Colonic mucosa (tissue), 4 donors: ENCODE results near the gene NLGN3. TPM values are rescaled to one million over a fixed set of nuclear protein-coding genes. Genes with fewer than 3 reads are reported as not detected.

Experiments
- DNase-seq: peaks from one replicate; pipeline ENCODE4 v3.0.0-alpha.2; 2020
- H3K27ac ChIP-seq: fragments of 200-600 bp; one replicate; pipeline ENCODE4 v1.8.0; 2021
- H3K27me3 ChIP-seq: fragments of 200-600 bp; one replicate; pipeline ENCODE4 v1.8.0; 2021
- H3K36me3 ChIP-seq: fragments of 200-600 bp; one replicate; pipeline ENCODE4 v1.8.0; 2021
- H3K4me1 ChIP-seq: fragments of 200-600 bp; one replicate; pipeline ENCODE4 v1.8.0; 2021; ENCODE audit warnings: mild to moderate bottlenecking
- H3K4me3 ChIP-seq: fragments of 200-600 bp; one replicate; pipeline ENCODE4 v1.8.0; 2021
- H3K9ac ChIP-seq, 2 donors: one replicate each; pipeline ENCODE4 v1.7.0; 2013; ENCODE audit warnings: control low read depth in 2 of 2, low read depth in 2 of 2, low read length in 2 of 2
- H3K9me3 ChIP-seq: fragments of 200-600 bp; one replicate; pipeline ENCODE4 v1.8.0; 2021
- CTCF ChIP-seq: fragments of 200-600 bp; IDR thresholded peaks from one replicate; pipeline ENCODE4 v1.8.0; 2022; ENCODE audit warnings: antibody characterized with exemption, mild to moderate bottlenecking
- intact Hi-C: fragments of 100-400 bp; cut with DNase I; formaldehyde crosslinking; loops from one replicate; pipeline ENCODE4 v1.14.1; 2022
- total RNA-seq, 2 donors: library from RNA; stranded (reverse); fragmentation: NEBNext Ultra II Directional in 1 of 2; extraction: Animal tissue kit (Norgen Biotek cat#: 25700) in 1 of 2; gene quantifications; one replicate each; pipeline ENCODE4 v1.2.1, GENCODE V29; 2021
- donor health status: healthy.
- donor health status: DM: no; HTN: no; CAD: no.
- donor health status: DM: no; HTN: no; CAD: no.

NLGN3 gene
- total RNA-seq, 2 donors from 2014 or later = 0.67 to 0.82 TPM

DNA sequence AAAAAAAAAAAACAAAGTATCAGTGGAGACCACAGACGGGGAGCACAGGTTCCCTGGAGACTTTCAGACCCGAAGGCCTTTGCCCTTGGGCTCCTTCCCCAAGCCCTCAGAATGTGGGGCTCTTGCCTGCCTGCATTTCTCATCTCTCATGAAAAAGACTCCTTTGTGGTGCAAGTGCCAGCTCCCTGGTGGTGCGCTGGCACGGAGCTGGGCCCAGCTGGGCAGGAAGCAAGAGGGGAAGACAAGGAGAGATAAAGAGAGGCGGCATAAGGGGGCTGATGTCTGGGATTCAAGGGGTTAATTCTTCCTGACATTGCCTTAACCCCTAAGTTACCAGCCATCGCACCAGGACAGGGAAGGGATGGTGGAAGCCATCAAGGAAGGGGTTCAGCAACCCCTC is 21.8 kb downstream of the NLGN3 start:
- Histone ChIP-seq H3K27me3 (no peaks in the 10 kb centered on the region), H3K27ac (no peak overlapping the region), H3K9ac (no peak overlapping the region), H3K4me1 (no peaks in the 10 kb centered on the region), H3K36me3 (no peaks in the 10 kb centered on the region), H3K9me3 (no peaks in the 10 kb centered on the region), H3K4me3 (no peak overlapping the region)
- TF ChIP-seq CTCF = no peak
- intact Hi-C loops = no loop called here
- no peak for DNase-seq

DNA sequence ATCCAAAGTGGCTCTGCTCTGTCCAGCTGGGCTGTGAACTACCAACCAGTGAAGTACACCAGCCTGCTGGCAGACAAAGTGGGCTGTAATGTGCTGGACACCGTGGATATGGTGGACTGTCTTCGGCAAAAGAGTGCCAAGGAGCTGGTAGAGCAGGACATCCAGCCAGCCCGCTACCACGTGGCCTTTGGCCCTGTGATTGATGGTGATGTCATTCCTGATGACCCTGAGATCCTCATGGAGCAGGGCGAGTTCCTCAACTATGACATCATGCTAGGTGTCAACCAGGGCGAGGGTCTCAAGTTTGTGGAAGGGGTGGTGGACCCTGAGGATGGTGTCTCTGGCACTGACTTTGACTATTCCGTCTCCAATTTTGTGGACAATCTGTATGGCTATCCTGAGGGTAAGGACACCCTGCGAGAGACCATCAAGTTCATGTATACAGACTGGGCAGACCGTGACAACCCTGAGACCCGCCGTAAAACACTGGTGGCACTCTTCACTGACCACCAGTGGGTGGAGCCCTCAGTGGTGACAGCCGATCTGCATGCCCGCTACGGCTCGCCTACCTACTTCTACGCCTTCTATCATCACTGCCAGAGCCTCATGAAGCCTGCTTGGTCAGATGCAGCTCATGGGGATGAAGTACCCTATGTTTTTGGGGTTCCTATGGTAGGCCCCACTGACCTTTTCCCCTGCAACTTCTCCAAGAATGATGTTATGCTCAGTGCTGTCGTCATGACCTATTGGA is 22.6 kb downstream of the NLGN3 start:
- no peaks in the 10 kb centered on the region for H3K9me3 ChIP-seq
- H3K4me1 ChIP-seq = no peaks in the 10 kb centered on the region
- H3K27ac ChIP-seq = no peak overlapping the region
- TF ChIP-seq CTCF = no peak
- no peaks in the 10 kb centered on the region for H3K36me3 ChIP-seq
- no peaks in the 10 kb centered on the region for H3K27me3 ChIP-seq
- H3K4me3 ChIP-seq = no peak overlapping the region
- intact Hi-C loops = no loop called here
- DNase-seq = no peak
- no peak overlapping the region for H3K9ac ChIP-seq

- Histone ChIP-seq H3K27ac (no peak overlapping the region), H3K9ac (no peak overlapping the region), H3K9me3 (no peaks in the 10 kb centered on the region), H3K4me3 (no peak overlapping the region), H3K4me1 (no peaks in the 10 kb centered on the region), H3K36me3 (no peaks in the 10 kb centered on the region), H3K27me3 (no peaks in the 10 kb centered on the region)
- intact Hi-C loops = no loop called here
- no peak for DNase-seq
- TF ChIP-seq CTCF = no peak
Observed at GRCh38 chrX:71168134-71168533, 23.5 kb downstream of the NLGN3 start.

- TF ChIP-seq CTCF = no peak
- intact Hi-C loops = no loop called here
- H3K36me3 ChIP-seq = no peaks in the 10 kb centered on the region
- H3K4me3 ChIP-seq = no peak overlapping the region
- no peak overlapping the region for H3K27ac ChIP-seq
- no peaks in the 10 kb centered on the region for H3K4me1 ChIP-seq
- H3K27me3 ChIP-seq = no peaks in the 10 kb centered on the region
- H3K9me3 ChIP-seq = no peaks in the 10 kb centered on the region
- DNase-seq = no peak
- no peak overlapping the region for H3K9ac ChIP-seq
Observed at GRCh38 chrX:71169586-71169985, 24.9 kb downstream of the NLGN3 start.

- H3K9ac ChIP-seq = no peak overlapping the region
- H3K27ac ChIP-seq = no peak overlapping the region
- intact Hi-C loops = loop anchor here (10.0 kb wide), 2 partner anchors 196 to 406 kb away; no protein-coding TSS in a partner anchor
- H3K4me3 ChIP-seq = no peak overlapping the region
- TF ChIP-seq CTCF = no peak
- H3K27me3 ChIP-seq = no peaks in the 10 kb centered on the region
- H3K4me1 ChIP-seq = no peaks in the 10 kb centered on the region
- no peaks in the 10 kb centered on the region for H3K9me3 ChIP-seq
- DNase-seq = no peak
- H3K36me3 ChIP-seq = no peaks in the 10 kb centered on the region
Observed at GRCh38 chrX:71170660-71171059, 26.0 kb downstream of the NLGN3 start.
